Activated T-helper 9 cell treated with anti-CD3 and anti-CD28 coated beads, Interleukin-2, amount 50 U/mL, for 16 hours (primary cell): ENCODE measurements around the gene UQCRH.

Experiments
- DNase-seq: peaks from one replicate; pipeline ENCODE4 v3.0.0-alpha.2; 2020; ENCODE audit warnings: low read depth

The UQCRH gene

DNA sequence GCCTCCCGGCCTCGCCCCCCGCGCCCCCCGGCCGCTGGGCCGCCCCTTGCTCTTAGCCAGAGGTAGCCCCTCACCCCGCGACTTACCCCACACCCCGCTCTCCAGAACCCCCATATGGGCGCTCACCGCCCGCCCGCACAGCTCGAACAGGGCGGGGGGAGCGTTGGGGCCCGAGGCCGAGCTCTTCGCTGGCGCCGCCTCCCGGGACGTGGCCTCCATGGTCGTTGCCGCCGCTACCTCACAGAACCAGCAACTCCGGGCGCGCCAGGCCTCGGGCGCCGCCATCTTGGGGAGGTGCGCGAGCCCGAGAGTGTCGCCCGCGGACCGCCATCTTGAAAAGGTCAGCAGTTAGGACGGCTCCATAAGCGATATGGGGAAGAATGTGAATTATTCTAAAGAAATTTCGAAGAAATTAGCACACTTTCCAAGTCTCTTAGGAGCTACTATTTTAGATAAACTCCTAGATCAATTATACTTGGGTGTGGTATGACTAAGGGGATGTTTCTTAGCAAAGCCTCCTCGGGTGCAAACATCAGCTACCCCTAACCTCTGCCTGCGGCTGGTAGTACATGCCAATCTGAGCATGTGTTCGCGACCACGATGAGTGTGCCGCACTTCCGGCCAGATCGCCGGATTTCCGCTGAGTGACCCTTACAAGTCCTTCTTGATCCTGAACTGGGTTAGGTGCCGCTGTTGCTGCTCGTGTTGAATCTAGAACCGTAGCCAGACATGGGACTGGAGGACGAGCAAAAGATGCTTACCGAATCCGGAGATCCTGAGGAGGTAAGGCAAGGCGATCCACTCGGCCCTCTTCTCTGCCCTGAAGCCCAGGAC is at the start of gene UQCRH, which contains the start of gene LRRC41:
UQCRH (plus strand) TSS at position 661 of the 834 bp plus-strand sequence; CDS start at position 730, 69 bp downstream.
LRRC41 (minus strand) TSS at position 579 of the 834 bp plus-strand sequence; CDS start at position 285, 294 bp downstream.
- peak; percentile 91 for DNase-seq

DNA sequence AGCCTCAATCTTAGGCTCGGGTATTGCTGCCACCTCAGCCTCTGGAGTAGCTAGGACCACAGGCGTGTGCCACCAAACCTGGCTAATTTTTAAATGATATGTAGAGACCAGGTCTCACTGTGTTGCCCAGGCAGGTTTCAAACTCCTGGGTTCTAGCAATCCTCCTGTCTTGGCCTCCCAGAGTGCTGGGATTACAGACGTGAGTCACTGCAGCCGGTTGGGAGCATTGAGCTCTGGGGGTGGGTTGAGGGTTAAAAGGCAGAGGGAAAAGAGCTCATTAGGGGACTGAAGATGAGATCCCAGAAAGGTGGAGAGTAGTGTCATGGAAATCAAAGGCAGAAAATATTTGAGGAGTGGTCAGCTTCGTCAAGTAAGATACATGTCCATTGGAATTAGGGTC is 48.8 kb upstream of the UQCRH start:
- DNase-seq, result no peak

DNA sequence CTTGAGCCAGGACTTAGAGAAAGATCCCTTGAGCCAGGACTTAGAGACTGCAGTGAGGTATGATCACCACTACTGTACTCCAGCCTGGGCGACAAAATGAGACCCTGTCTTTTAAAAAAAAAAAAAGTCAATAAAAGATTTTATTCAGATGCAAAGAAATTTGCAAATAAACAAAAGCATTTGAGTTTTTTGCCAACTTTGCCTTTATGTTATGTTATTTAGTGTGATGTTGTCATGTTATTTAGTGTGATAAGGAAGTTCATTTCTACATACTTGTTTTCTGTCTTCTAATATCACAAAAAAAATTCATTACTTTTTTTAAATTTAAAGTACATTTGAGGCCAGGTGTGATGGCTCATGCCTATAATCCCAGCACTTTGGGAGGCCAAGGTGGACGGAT is 47.0 kb upstream of the UQCRH start:
- no peak for DNase-seq

DNA sequence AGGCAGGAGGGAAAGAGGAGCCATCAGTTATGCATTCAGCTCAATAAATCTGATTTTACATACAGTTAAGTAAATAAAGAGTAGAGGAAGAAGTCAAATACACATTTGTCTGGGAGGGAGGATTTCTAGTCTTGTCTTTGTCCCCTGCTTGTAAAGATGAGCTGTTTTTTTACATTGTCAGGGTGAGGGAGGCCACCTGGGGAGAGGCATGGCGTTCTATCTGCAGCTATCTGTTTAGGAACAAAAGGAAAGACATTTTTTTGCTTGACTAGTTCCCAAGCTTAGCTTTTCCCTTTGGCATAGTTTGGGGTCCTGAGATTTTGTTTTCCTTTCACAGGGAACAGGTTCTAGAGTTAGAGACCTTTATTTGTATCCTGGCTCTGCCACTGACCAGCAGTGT is 41.0 kb upstream of the UQCRH start:
- DNase-seq, result no peak

DNA sequence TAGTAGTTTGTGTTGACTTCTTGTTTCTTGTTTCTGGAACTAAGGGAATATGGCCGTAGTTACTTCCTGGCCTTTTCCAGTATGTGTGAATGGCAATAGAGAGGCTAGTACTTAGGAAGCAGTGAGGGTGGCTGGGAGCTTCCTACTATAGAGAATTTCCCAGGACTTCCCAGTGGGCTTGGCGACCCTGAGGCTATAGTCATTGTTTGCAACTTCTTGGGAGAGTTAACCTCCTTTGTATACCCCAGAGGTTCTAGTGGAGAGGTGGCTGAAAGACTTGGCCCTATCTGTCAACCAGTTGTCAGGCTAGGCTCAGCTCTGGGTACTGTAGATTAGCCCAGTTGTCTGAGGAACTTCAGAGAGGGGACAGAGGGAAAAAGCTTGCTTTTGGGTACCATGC is 40.4 kb upstream of the UQCRH start:
- no peak for DNase-seq

DNA sequence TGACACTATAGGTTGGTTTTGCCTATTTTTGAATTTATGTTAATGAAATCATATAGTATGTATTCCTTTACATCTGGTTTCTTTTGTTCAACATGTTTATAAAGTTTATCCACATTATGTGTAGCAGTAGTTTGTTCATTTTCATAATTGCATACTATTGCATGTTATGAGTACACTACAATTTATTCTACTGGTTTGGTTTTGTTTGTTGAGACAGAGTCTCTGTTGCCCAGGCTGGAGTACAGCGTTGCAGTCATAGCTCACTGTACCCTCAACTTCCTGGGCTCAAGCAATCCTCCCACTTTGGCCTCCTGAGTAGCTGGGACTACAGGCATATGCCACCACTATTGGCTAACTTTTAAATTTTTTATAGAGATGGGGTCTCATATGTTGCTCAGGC is 34.9 kb upstream of the UQCRH start:
- no peak for DNase-seq

DNA sequence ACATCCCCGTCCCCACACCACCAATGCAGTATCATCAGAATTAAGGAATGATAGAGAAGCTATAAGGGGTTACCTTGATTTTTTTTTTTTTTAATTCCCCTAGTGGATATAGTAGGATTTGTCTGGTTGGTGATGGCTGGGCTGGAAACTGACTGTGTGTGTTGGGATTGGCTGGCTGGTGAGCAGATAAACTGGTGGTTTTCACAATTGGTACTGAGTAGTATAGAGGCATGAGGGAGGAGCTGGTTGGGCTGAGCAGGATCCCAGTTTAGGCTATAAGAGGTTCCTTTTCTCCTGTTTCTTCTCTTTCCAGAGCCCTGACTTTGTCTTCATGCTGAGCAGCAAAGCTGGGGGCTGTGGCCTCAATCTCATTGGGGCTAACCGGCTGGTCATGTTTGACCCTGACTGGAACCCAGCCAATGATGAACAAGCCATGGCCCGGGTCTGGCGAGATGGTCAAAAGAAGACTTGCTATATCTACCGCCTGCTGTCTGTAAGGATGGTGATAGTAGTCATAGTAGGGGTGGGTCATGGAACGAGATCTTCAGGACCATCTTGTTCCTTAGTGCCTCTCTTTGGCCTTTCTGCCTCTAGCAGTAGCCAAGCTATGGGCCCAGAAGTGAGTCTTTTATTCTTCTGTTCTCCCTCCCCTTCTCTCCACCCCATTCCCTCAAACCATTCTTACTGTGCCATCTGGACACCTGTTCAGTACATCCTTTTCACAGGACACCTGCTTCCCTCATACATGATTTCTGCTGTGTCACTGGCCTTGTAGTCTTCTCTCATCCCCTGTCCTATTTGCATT is 29.1 kb upstream of the UQCRH start:
- DNase-seq, result no peak

DNA sequence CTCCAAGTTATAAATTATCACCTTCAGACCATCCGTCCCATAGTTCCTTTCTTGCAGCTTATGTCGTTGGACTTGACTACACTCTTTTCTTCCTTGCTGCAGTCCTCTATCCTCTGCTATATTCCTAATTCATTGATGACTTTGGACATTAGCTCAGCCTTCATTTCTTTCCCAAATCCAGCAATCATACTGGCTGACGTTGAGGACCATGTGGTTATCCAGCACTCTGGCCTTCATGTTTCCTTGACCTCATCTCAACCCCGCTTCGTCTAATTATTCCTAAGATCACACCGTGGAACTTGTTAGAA is 28.5 kb upstream of the UQCRH start:
- no peak for DNase-seq

DNA sequence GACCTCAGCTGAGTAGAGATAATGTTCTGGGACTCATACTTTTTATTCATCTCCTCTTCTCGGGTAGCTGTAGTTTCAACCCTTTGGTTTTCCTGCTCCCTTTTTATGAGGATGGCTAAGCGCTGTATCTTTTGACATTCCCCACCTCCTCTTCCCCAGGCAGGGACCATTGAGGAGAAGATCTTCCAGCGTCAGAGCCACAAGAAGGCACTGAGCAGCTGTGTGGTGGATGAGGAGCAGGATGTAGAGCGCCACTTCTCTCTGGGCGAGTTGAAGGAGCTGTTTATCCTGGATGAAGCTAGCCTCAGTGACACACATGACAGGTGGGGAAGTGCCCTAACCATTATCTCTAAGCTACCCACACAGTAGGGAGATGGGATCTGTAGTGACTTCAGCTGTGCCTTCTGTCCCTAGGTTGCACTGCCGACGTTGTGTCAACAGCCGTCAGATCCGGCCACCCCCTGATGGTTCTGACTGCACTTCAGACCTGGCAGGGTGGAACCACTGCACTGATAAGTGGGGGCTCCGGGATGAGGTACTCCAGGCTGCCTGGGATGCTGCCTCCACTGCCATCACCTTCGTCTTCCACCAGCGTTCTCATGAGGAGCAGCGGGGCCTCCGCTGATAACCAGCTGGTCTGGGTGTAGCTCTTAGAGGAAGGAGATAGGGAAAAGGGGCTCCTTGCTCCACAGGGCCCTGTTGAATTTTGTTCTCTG is 25.7 kb upstream of the UQCRH start:
- DNase-seq, result no peak

DNA sequence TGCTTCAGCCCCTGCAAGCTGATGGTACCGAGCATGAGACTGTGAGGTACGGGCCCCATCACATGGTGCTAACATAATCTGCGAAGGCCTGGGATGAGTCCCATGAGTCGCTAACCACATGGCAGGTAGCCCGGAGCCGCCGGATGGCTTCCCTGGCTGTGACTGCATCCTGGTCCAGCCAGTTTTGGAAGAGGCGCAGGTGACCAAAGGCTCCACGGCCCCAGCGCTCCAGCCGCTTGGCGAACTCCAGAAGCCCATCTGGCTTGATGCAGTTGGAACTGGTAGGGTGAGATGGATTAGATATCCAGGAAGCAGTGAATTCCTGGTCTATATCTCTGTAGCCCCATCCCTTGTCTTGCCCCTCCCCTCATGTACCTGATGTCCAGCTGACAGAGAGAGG is 24.7 kb upstream of the UQCRH start:
- no peak for DNase-seq

DNA sequence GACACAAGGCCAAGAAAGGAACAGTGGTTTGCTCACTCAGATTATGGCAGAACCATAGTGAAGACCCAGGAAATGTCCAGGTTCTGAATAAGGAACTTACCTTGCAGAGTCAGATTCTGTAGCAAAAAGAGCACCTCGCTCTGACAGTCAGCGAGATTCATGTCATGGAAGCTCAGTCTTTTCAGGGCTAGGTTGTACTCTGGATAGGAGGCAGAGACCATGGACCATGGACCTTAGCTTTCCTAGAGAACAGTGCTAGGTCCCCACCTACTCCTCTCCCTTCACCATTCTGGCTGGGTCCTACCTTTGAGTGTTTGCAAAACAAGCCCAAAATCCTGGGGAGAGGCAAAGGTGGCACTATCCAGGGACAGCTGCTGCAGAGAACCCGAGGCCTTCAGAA is 23.4 kb upstream of the UQCRH start:
- no peak for DNase-seq

DNA sequence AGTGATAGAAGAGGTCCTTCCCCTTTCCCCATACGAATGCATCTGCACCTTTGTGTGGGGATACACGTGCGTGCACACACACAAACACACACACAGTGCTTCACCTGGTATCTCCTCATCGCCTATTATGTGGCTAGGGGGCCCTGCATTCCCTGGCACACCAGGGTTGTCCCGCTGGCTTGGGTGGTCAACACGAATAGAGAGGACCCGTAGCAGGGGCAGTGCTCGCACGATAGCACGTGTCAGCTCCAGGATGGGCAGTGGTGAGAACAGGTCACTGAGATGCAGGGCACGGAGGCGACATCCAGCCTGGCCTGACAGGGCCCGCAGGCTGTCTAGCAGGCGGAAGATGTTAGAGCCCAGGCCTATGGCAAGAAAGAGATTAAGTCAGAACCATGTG is 22.5 kb upstream of the UQCRH start:
- no peak for DNase-seq

DNA sequence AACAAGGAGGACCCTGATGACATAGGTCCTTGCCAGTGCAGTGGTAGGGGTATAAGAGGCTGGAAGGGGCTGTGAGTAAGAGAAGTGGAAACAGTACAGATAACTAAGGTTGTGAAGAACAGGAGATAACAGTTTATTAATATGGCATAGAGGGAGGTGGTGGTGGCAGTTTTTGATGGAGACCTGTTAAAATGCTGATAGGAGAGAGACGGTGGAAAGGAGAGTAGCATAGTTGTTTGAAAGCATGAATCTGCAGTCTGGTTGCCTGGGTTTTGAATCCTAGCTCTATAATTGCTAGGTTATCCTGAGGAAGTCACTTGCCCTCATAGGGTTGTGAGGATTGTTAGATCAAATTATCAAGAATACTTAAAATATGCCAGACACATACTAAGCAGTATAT is 19.4 kb upstream of the UQCRH start:
- DNase-seq, result no peak

DNA sequence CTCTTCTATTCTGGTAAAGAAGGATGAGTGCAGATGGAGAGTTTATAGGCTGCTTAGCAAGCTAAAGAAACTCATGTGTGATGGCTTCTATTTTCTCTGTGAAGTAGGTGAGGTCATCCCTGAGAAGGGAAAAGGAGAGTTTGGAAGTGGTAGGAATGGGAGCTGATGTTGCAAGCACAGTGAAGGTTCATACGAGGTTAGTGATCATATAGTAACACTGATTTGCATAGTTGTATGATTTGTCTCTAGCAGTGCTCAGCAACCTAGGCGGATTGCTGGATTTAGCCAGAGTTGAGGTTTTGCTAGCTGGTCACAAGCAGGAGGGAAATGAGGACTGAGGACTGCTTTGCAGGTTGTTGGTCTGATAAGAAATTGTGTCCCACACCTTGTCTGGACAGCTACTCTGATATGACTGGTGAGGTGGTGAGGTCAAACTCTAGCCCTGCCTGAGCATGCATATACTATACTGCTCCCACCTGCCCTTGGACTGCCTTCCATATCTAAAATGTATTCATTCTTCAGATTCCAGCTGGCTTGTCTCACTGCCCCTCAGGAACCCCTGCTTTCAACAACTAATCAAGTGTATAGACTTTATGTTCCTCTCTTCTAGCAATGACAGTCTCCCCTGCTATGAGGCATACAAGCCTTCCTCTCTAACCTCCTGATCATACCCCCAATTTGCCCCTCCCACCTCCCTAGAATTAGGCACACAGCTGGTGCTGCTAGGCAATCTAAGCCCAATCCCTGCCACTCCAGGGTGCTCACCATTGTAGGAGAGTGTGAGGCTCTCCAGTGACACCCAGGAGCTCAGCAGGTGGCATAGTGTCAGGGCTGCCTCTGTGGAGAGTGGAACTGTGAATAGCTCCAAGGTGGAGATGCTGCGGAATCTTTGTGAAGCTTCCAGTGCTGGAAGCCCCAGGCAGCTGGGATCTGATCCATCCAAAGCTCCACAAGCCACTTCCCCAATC is 18.6 kb upstream of the UQCRH start:
- no peak for DNase-seq

DNA sequence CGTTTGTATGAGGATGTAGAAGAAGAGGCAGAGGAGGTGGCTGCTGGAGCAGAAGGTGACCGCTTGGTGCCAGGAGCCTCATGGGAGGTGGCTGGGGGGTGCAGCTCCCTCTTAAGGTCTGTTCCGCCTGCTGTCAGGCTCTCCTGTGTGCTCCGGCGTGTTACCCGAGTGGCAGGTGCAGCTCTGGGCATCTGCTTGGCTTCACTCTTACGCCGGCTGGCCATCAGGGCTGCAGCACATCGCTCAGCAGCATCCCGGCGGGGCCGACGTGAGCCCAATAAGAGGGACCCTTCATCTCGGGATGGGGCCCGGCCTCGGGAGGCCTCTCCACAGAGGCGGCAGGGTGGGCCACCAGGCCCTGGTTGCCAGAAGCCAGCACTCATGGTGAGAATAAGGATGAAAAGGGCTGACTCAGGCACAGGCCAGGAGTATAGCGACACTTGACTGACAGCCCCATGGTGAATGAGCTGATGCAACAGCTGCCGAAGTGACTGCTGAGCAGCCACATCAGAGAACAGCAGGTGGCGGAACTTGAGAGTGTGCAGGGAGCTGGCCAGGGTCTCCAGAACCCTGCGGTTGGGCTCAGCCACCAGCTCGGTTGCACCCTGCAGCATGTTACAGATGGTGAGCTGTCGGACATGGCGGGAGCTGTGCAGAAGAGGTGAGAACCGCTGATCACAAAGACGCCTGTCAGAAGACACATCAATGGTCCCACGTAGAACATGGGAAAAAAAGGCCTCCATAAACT is 17.6 kb upstream of the UQCRH start:
- DNase-seq, result peak; percentile 2

DNA sequence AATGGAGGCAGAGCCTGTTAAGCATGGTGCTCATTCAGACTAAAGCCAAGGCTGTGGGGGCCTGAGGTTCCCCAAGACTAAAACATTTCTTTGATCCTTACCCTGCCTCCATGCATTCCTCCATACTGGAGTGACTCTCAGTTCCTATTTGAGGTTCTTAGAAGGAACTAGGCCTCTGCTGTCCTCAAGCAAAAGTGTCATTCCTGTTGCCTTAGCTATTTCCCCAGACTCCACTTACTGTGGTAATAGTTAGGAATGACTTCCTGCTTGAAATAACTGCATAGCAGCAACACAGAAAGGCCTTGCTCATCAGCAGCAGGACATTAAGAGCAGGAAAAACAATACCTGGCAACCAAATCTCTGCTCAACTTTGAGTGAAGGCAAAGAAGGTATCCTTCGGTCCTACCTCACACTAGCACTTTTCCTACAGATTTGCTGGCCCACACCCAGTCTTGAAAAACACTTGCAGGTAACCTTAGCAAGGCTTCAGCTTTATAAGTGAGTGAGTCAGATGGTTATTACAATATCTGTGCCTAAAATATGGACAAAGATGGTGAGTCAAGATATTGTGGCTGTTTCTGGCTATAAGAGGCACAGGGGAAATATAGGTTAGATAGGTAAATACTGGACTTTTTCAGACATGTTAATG is 14.9 kb upstream of the UQCRH start:
- DNase-seq, result no peak

DNA sequence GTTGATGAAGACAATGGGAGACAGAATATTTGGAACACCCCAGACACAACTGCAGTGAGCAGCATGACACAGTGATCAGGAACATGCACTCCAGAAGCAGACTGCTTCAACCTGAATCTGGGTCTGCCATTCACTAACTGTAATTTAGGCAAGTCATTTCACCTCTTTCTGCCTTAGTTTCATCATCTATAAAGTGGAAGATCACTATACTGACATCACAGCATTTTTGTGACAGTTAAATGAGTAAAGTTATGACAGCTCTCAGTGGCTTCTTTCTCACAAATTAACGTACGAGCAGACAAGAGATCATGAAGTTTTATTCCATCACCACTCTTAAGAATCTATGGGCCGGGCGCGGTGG is 14.4 kb upstream of the UQCRH start:
- no peak for DNase-seq

DNA sequence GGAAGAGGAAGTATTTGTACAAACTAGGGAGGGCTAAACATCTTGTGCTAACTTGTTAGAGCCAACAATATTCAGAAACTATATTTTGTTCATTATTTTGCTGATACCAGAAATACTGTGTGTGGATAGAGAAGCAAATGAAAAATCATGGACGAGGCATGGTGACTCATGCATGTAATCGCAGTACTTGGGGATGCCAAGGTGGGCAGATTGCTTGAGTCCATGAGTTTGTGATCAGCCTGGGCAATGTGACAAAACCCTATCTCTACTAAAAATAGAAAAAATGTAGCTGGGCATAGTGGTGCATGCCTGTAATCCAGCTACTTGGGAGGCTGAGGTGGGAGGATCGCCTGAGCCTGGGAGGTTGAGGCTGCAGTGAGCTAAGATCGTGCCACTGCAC is 13.5 kb upstream of the UQCRH start:
- DNase-seq, result no peak

DNA sequence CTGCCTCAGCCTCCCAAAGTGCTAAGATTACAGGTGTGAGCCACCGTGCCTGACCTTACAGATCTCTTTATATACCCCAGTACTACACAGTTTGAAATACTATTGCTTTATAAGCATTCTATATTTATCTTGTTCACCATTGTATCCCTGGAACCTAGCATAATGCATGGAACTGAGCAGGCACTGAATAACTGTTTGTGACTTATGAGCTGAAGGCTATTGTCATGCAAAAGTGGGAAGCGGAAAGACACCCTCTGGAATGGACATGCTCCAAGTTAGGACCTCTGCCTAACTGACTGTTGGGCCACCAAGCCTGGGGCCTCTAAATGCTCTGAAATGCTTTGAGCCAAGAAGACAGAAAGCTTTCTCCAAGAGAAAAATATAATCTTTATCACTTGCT is 8.2 kb upstream of the UQCRH start:
- DNase-seq, result no peak

DNA sequence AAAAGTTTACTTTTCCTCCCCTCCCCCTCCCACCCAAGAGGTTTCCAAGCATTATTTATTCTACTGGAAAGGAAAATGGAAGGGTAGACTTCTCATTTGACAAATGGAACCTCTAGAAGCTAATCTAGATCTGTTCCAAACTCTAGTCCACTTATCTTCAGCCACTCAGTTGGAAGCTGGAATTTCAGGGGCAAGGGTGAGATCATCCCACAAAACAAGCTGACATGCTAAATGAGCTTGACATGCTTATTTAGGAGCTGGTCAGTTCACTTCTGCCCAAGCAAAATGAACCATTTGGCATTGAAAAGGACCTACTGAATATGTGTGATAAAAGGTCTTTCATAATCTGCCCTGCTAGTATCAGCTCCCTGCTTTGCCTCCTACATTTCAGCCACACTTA is 5.1 kb upstream of the UQCRH start:
- DNase-seq, result no peak
